ENCODE data around the gene LNX2. TPM values are rescaled to one million over a fixed set of nuclear protein-coding genes. Genes with fewer than 3 reads are reported as not detected.
A peak's percentile ranks its signal among the peaks of the same experiment; 100 is the strongest.

Gene LNX2
- total RNA-seq, 1 donor from 2014 or later: 33.7 TPM

DNA sequence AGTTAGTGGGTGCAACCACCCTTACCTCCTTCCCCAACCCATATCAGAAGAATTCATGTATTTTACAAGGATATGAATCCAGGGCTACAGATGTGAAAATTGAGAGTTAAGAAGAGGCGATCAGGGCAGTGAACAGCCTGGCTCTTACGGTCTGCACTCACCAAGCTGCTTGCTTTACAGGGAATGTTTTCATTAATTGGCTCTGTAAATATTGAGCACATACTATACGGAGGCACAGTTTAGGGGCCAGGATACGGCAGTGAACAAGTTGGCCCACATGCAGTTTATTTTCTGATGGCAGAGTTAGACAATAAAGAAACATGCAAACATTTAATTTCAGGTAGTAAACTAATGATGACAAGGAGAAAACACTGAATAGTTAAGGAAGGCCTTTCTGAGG, 7.8 kb upstream of the LNX2 start:
- Mint-ChIP-seq H3K9me3 (ENCODE audit: low read depth) (no peaks in the 10 kb centered on the region), H3K27ac (peak overlapping the region; percentile 4), H3K4me1 (ENCODE audit: low read depth) (peaks cover 28% of the 10 kb centered on the region), H3K27me3 (no peaks in the 10 kb centered on the region), H3K36me3 (ENCODE audit: insufficient read depth) (peaks cover 17% of the 10 kb centered on the region), H3K4me3 (ENCODE audit: low read depth) (no peak overlapping the region)
- no peak for TF ChIP-seq CTCF (IDR thresholded peaks at IDR 0.05; ENCODE audit: unreplicated experiment)
- DNase-seq (ENCODE audit: low spot score, unreplicated experiment): no peak

DNA sequence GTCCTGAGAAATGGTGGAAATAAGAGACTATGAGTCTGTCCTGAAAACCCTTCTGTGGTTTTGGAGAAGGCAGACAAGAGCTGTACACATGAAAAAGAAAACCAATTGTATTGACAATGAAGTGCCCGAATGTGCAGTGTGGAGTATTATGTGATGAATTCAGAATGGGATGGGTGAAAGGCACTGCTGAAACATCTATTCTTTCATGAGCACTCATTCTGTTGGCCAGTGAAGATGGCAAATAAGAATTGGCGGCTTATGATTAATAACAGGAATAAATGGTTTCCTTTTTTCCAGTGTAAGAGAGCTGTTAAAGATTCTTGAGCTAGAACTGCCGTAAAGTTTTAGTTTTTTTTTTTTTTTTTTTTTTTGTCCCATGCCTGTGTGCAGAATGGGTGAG, 7.1 kb upstream of the LNX2 start:
- no peaks in the 10 kb centered on the region for H3K9me3 Mint-ChIP-seq (ENCODE audit: low read depth)
- H3K36me3 Mint-ChIP-seq (ENCODE audit: insufficient read depth): peaks cover 22% of the 10 kb centered on the region
- no peak for DNase-seq (ENCODE audit: low spot score, unreplicated experiment)
- TF ChIP-seq CTCF (IDR thresholded peaks at IDR 0.05; ENCODE audit: unreplicated experiment): no peak
- no peaks in the 10 kb centered on the region for H3K27me3 Mint-ChIP-seq
- H3K4me1 Mint-ChIP-seq (ENCODE audit: low read depth): peaks cover 35% of the 10 kb centered on the region
- no peak overlapping the region for H3K4me3 Mint-ChIP-seq (ENCODE audit: low read depth)
- H3K27ac Mint-ChIP-seq: no peak overlapping the region

GRCh38 chr13:27625839-27626238, 5.5 kb upstream of the LNX2 start:
- DNase-seq (ENCODE audit: low spot score, unreplicated experiment): no peak
- H3K9me3 Mint-ChIP-seq (ENCODE audit: low read depth): no peaks in the 10 kb centered on the region
- no peaks in the 10 kb centered on the region for H3K27me3 Mint-ChIP-seq
- H3K36me3 Mint-ChIP-seq (ENCODE audit: insufficient read depth): peaks cover 22% of the 10 kb centered on the region
- no peak for TF ChIP-seq CTCF (IDR thresholded peaks at IDR 0.05; ENCODE audit: unreplicated experiment)
- H3K4me3 Mint-ChIP-seq (ENCODE audit: low read depth): no peak overlapping the region
- peaks cover 37% of the 10 kb centered on the region for H3K4me1 Mint-ChIP-seq (ENCODE audit: low read depth)
- no peak overlapping the region for H3K27ac Mint-ChIP-seq

DNA sequence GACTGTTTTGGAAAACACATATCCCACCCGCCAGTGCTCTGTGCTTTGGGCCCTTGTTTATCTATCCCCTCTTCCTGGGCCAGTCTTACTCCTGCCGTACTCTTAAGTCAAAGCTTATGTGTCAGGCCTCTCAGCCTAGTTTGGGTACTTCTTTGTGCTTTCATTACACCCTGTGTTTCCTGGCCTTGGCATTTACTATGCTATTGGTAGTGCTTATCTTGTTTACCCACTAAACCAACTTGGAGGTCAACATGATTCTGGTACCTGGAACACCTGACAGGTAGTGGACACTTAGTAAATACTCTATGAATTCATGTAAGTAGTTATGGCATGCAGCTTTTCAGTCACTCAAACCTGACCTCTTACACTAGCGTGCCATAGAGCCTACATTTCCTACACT, 3.7 kb upstream of the LNX2 start:
- Mint-ChIP-seq H3K4me1 (ENCODE audit: low read depth) (peaks cover 41% of the 10 kb centered on the region), H3K4me3 (ENCODE audit: low read depth) (peak overlapping the region; percentile 40), H3K27ac (peak overlapping the region; percentile 65)

GRCh38 chr13:27622881-27623280, 2.6 kb upstream of the LNX2 start:
- TF ChIP-seq CTCF (IDR thresholded peaks at IDR 0.05; ENCODE audit: unreplicated experiment): no peak
- Mint-ChIP-seq H3K27ac (peak overlapping the region; percentile 79), H3K4me3 (ENCODE audit: low read depth) (peak overlapping the region; percentile 86), H3K27me3 (no peaks in the 10 kb centered on the region), H3K9me3 (ENCODE audit: low read depth) (no peaks in the 10 kb centered on the region), H3K36me3 (ENCODE audit: insufficient read depth) (peaks cover 19% of the 10 kb centered on the region), H3K4me1 (ENCODE audit: low read depth) (peaks cover 52% of the 10 kb centered on the region)
- DNase-seq (ENCODE audit: low spot score, unreplicated experiment): no peak

More for the DNA sequence above, 3.7 kb upstream of the LNX2 start:
- no peak for DNase-seq (ENCODE audit: low spot score, unreplicated experiment)
- H3K9me3 Mint-ChIP-seq (ENCODE audit: low read depth): no peaks in the 10 kb centered on the region
- no peaks in the 10 kb centered on the region for H3K27me3 Mint-ChIP-seq
- H3K36me3 Mint-ChIP-seq (ENCODE audit: insufficient read depth): peaks cover 22% of the 10 kb centered on the region
- TF ChIP-seq CTCF (IDR thresholded peaks at IDR 0.05; ENCODE audit: unreplicated experiment): no peak
